ENCODE data around the gene MAP3K3.
A peak's percentile ranks its signal among the peaks of the same experiment; 100 is the strongest.

MAP3K3 gene

DNA sequence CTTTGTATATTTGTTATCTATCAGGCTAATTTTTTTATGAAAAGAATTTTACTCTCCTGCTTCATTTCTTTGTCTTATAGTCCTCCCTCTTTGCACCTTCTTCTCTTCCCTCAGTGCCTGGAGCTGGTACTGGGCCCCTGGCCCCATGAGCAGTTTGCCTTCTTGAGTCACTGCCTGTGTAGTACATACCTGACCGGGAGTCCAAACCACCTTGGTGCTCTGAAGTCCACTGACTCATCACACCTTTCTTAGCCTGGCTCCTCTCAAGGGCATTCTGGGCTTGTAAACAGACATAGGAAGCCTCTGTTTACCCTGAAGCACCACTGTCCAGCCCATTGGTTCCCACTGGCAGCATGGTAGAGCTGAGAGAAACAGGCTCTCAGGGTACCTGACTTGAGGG lies 32.6 kb upstream of the MAP3K3 start:
- ChIA-PET CTCF (interaction anchor here (1.1 kb wide), 1 partner anchor 154 kb away, joined by 3 read pairs; no protein-coding TSS in a partner anchor), POLR2A (no interaction called here)
- H3K9me3 ChIP-seq (ENCODE audit: control insufficient read depth, insufficient read depth, low read depth, low read length), result no peaks in the 10 kb centered on the region
- no peak for TF ChIP-seq ZNF768 (tag by site-specific recombination; IDR thresholded peaks at IDR 0.05)
- no peak for TF ChIP-seq ZNF623 (tag by site-specific recombination; IDR thresholded peaks at IDR 0.05)
- TF ChIP-seq BCL11A (tag by site-specific recombination; IDR thresholded peaks at IDR 0.05; ENCODE audit: low read depth), result no peak
- no peak for TF ChIP-seq ZNF335 (tag by site-specific recombination; conservative IDR thresholded peaks at IDR 0.05)
- no peak for TF ChIP-seq ZNF555 (tag by site-specific recombination; conservative IDR thresholded peaks at IDR 0.05)
- no peak overlapping the region for H3K4me3 ChIP-seq (ENCODE audit: low read depth, low read length)
- H3K4me1 ChIP-seq (ENCODE audit: control insufficient read depth, insufficient read depth, low read length), result no peaks in the 10 kb centered on the region
- peaks cover 62 to 89% of the 10 kb centered on the region in 2 experiments for H3K36me3 ChIP-seq (ENCODE audit: control insufficient read depth in 2 of 2, insufficient read depth in 1 of 2, low read length in 2 of 2)
- H3K27ac ChIP-seq (ENCODE audit: extremely low read depth, low read depth, low read length), result no peak overlapping the region

DNA sequence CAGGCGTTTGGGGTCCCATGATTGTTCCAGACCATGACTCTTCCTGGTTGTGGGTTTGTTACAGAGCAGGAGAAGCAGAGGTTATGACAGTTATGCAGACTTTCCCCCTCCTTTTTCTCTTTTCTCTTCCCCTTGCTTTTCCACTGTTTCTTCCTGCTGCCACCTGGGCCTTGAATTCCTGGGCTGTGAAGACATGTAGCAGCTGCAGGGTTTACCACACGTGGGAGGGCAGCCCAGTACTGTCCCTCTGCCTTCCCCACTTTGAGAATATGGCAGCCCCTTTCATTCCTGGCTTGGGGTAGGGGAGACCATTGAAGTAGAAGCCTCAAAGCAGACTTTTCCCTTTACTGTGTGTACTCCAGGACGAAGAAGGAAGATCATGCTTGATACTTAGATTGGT lies 29.4 kb upstream of the MAP3K3 start:
- Histone ChIP-seq H3K9me3 (ENCODE audit: control insufficient read depth, insufficient read depth, low read depth, low read length) (no peaks in the 10 kb centered on the region), H3K27ac (ENCODE audit: extremely low read depth, low read depth, low read length) (no peak overlapping the region), H3K4me1 (ENCODE audit: control insufficient read depth, insufficient read depth, low read length) (no peaks in the 10 kb centered on the region), H3K36me3 (ENCODE audit: control insufficient read depth in 2 of 2, insufficient read depth in 1 of 2, low read length in 2 of 2) (peaks cover 36 to 60% of the 10 kb centered on the region in 2 experiments), H3K4me3 (ENCODE audit: low read depth, low read length) (no peak overlapping the region)
- TF ChIP-seq PRDM1 (tag by site-specific recombination; IDR thresholded peaks at IDR 0.05) (0 out of 2 replicates have a peak, but pooled peaks have one; percentile 31), ZNF571 (tag by site-specific recombination; IDR thresholded peaks at IDR 0.05) (no peak)
- POLR2A ChIA-PET, result interaction anchor here (0.6 kb wide), 1 partner anchor 24 kb away, joined by 5 read pairs; no protein-coding TSS in a partner anchor
- CTCF ChIA-PET, result interaction anchor here (0.7 to 2.0 kb wide), 5 partner anchors 15 to 114 kb away, joined by 3 to 7 read pairs (median 4); no protein-coding TSS in a partner anchor

DNA sequence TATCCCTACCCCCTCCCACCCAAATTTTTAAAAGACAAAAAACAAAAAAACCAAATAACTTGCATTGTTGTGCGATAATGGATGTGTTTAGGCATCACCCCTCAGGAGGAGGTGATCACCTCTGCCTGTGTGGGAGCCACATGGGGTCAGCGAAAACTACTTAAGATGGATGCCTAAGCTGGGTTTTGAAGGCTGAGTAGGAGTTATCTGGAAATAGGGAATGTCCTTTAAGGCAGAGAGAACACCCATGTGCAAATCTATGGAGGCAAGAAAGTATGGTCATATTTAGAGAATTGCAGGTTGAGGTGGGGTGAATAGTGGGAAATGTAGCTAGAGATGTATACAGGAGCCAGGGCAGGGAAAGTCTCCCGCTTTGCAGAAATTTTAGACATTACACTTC lies 27.1 kb upstream of the MAP3K3 start:
- Histone ChIP-seq H3K36me3 (ENCODE audit: control insufficient read depth in 2 of 2, insufficient read depth in 1 of 2, low read length in 2 of 2) (peaks cover 21 to 40% of the 10 kb centered on the region in 2 experiments), H3K27ac (ENCODE audit: extremely low read depth, low read depth, low read length) (no peak overlapping the region), H3K4me3 (ENCODE audit: low read depth, low read length) (no peak overlapping the region), H3K9me3 (ENCODE audit: control insufficient read depth, insufficient read depth, low read depth, low read length) (no peaks in the 10 kb centered on the region), H3K4me1 (ENCODE audit: control insufficient read depth, insufficient read depth, low read length) (no peaks in the 10 kb centered on the region)
- POLR2A ChIA-PET, result interaction anchor here (0.6 kb wide), 1 partner anchor 623 kb away, joined by 10 read pairs; no protein-coding TSS in a partner anchor
- CTCF ChIA-PET, result interaction anchor here (1.5 to 2.7 kb wide), 2 partner anchors 17 to 170 kb away, joined by 4 to 9 read pairs; no protein-coding TSS in a partner anchor
- TF ChIP-seq ZFP3 (tag by site-specific recombination; IDR thresholded peaks at IDR 0.05; ENCODE audit: low read depth) (peak; percentile 81), ZNF202 (tag by site-specific recombination; IDR thresholded peaks at IDR 0.05; ENCODE audit: borderline replicate concordance) (no peak)

DNA sequence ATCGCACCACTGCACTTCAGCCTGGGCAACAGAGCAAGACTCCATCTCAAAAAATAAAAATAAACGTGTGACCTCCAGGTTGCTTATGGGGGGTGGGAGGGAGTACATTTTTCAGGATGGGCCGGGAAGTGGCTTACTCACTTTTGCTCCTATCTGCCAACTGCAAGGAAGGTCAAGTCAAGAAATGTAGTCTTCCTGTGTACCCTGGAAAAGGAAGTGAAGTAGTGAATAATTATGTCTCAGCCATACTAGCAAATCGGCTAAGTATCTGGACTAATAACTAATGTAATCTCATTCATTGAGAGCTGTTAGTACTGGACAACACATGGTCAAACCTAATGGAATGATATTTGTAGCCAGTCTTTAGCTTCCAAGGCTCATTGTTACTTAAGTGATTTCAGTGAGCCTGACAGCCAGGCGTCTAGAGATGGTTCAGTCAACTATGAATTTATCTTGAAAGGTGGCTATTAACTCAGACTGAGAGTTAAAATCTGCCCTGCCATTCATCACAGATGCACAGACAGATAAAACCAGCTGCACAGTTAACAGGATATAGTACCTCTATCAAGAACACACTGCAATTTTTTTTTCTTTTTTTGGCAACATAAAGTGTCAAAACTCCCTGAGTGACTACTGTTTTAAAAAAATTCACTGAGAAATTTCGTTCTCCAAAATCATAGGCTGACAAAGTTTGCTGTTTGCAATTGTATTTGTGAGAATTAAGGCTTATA lies 25.2 kb upstream of the MAP3K3 start:
- Histone ChIP-seq H3K27ac (ENCODE audit: extremely low read depth, low read depth, low read length) (no peak overlapping the region), H3K4me3 (ENCODE audit: low read depth, low read length) (no peak overlapping the region), H3K36me3 (ENCODE audit: control insufficient read depth in 2 of 2, insufficient read depth in 1 of 2, low read length in 2 of 2) (peaks cover 4 to 21% of the 10 kb centered on the region in 2 experiments), H3K9me3 (ENCODE audit: control insufficient read depth, insufficient read depth, low read depth, low read length) (no peaks in the 10 kb centered on the region), H3K4me1 (ENCODE audit: control insufficient read depth, insufficient read depth, low read length) (no peaks in the 10 kb centered on the region)
- POLR2A ChIA-PET, result interaction anchor here (0.9 to 1.4 kb wide), 3 partner anchors 25 to 172 kb away, joined by 3 to 6 read pairs (median 5); partner anchors contain the start of genes DCAF7 and MAP3K3
- CTCF ChIA-PET, result interaction anchor here (0.6 to 2.7 kb wide), 5 partner anchors 15 to 172 kb away, joined by 3 to 9 read pairs (median 4); no protein-coding TSS in a partner anchor
- no peak for TF ChIP-seq KLF8 (tag by site-specific recombination; IDR thresholded peaks at IDR 0.05)
- TF ChIP-seq ZNF121 (tag by site-specific recombination; IDR thresholded peaks at IDR 0.05), result peak; percentile 83; the same call in 1 of the 2 replicates
- no peak for TF ChIP-seq ZNF548 (tag by site-specific recombination; IDR thresholded peaks at IDR 0.05)
- TF ChIP-seq, protein P1, sequence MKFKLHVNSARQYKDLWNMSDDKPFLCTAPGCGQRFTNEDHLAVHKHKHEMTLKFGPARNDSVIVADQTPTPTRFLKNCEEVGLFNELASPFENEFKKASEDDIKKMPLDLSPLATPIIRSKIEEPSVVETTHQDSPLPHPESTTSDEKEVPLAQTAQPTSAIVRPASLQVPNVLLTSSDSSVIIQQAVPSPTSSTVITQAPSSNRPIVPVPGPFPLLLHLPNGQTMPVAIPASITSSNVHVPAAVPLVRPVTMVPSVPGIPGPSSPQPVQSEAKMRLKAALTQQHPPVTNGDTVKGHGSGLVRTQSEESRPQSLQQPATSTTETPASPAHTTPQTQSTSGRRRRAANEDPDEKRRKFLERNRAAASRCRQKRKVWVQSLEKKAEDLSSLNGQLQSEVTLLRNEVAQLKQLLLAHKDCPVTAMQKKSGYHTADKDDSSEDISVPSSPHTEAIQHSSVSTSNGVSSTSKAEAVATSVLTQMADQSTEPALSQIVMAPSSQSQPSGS (tag by site-specific recombination; IDR thresholded peaks at IDR 0.05; ENCODE audit: low read depth), result no peak

Data from HEK293 (cell line).